HG03095 (cell line): Measurements from ENCODE around the gene BPIFB2.
"Not testable (repeated sequence)": the region's sequence is repeated elsewhere in the genome, so short reads cannot be mapped to it uniquely, and the experiment has no call there.

Experiments used
- ATAC-seq: cut with Tn5 transposase; IDR thresholded peaks from one replicate; pipeline ENCODE4 v1.9.1; 2021; ENCODE audit warnings: moderate library complexity; ENCODE audit not compliant: unreplicated experiment

Gene BPIFB2

DNA sequence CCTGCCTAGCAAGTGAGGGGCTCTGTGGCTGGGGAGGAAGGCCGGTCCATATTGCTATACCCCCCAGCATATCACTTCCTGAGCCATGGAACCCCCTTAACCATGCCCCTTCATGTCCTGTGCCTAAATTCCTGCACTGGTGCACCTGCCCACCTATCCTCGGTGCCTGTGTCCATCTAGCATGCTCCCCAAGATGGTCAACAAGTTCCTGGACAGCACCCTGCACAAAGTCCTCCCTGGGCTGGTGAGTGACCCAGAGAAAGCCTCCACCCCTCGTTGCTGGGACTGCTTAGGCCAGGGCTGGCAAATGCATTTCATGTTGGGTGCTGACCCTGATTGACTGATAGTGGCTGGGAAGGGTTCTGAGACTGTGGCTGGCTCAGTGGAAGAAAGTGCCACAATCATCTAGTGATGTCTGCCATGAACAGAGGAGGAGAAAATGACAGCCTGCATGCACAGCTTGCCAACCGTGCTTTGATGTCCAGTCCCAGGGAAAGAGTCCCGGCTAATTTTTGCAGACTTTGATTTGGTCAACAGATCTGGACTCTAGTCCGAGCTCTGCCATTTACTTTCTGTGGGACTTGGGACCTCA is 27.5 kb downstream of the BPIFB2 start:
- ATAC-seq = no peak

DNA sequence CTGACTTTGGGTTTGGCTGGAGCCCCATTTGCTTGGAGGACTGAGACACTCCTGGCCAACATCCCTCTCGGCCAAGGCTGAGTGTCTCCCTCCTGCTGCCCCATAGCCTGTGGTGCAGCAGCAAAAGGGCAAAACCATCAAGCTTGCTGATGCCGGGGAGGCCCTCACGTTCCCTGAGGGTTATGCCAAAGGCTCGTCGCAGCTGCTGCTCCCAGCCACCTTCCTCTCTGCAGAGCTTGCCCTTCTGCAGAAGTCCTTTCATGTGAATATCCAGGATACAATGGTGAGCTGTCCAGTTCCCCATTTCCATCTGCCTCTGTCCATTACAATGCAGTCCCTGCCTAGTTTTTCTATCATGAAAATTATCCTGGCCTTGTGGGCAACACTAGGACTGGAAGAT is 30.0 kb downstream of the BPIFB2 start:
- no peak for ATAC-seq

DNA sequence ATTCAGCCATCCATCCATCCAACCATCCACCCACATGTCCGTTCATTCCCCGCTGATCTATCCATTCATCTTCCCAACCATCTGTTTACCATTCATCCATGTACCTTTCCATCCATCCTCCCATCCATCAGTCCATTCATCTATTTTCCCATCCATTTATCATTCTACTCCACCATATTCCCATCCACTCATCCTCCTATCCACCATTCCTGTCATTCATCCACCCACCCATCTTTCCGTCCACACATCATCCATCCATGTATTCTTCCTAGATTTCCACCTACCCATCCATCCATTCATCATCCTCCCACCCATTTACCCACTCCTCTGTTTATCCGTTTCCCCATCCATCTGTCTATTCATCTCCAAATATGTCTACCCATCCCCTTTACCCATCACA is 30.7 kb downstream of the BPIFB2 start:
- ATAC-seq = no peak

DNA sequence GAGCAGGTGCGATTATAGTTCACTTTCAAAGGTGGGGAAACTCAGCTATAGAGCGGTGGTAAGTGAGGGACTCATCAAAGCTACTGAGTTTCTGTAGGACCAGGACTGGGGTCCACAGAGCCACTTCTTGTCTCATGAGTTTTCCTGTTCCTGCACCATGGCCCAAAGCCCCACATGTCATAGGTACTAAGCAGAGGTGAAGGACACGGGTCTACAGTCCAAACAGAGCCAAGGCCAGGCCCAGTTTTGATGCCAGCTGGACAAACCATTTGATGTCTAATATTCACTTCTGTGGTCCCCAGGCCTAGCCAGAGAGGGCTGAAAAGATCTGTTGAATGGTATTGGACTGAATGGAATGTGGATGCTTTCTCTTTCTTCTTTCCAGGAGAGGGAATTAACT is 34.9 kb downstream of the BPIFB2 start:
- ATAC-seq = no peak

DNA sequence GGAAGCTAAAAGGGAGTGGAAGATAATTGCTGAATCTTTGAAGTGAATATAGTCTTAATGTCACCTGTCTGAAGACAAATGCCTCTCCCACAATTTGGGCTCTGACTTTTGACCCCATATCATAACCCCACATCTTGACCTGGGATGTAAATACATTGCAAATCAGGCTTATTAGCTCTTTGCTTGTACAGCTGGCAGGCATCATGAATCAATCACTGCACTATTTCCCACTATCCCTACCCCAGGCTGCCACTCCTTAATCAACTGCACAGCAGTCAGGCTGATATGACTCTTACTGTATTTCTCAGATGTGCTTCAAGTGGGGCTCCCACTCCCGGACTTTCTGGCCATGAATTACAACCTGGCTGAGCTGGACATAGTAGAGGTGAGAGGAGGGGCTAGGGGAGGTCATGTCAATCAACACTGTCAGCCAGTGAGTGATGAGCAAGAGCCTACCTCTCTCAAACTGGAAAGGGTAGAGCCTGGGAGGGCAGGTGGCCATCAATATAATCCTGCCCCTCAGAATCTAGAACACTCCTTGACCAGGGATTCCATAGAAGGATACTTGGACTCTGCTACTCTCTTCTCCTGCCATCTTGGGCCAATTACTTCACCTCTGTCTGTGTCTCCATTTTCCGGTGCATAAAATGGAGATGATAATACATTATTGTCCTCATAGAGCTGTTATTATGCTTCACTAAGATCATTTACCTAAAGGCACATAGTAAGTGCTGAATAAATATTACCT is 35.7 kb downstream of the BPIFB2 start:
- ATAC-seq = no peak

DNA sequence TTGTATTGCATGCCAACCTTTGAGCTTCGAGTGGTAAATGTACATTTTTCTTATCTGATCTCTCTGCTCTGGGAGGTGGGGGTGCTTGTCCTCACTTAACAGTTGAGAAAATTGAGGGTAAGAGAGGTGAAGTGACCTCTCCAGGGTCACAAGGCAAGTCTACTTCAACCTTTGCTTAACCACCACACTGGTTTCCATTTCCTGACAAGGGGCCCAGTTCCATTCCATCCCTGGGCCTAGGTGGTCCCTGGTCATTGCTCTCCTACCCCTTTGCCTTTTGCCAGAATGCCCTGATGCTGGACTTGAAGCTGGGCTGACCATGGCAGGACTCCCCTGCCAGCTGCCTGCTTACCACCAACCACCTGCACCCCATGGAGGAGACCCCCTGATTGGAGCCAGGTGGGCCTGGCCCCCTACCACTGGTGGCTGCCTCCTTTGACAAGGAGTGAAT is 36.3 kb downstream of the BPIFB2 start:
- no peak for ATAC-seq

DNA sequence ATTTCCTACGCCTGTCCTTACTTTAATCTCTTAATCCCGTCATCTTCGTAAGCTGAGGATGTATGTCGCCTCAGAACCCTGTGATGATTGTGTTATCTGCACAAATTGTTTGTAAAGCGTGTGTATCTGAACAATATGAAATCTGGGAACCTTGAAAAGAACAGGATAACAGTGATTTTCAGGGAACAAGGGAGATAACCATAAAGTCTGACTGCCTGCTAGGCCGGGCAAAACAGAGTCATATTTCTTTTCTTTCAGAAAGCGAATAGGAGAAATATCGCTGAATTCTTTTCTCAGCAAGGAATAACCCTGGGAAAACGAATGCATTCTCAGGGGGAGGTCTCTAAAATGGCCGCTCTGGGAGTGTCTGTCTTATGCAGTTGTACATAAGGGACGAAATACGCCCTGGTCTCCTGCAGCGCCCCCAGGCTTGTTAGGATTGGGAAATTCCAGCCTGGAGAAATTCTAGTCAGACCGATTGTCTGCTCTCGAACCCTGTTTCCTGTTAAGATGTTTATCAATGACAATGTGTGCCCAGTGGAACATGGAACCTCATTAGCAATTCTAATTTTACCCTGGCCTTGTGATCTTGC is 37.7 kb downstream of the BPIFB2 start:
- ATAC-seq = not testable (repeated sequence)

DNA sequence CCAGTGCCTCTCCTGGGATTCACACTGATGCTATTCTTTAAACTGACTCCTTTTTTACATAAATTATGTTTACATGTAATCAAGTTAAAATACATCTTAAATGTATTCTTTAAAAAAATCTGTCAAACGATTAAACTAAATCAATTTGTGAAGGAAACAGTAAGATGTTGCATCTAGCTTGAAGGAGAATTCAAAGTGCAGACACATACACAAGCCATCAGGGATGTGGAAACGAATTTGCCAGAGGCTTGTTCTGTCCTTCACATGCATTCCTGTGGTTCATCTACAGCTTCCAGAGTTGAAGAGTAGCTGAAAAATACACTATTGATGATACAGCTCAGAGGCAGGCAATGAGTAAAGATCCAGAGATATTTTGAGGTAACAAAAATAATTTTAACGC is 38.9 kb downstream of the BPIFB2 start:
- no peak for ATAC-seq

DNA sequence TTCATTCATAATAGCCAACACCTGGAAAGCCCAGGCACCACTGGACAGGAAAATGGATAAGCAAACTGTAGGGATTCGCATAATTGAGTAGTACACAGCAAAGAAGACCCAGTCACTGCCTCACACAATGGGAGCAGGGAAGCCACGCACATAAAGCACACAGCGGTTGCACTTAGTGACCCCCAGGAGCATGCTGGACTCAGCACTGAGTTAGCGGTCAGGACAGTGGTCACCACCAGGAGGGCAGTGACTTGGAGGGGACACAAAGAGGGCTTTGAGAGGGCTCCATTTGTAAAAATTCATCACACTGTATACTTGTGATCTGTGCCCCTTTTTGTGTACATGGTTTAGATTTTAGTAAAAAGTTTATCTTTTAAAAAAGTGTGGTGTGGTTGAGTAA is 43.8 kb downstream of the BPIFB2 start:
- no peak for ATAC-seq

DNA sequence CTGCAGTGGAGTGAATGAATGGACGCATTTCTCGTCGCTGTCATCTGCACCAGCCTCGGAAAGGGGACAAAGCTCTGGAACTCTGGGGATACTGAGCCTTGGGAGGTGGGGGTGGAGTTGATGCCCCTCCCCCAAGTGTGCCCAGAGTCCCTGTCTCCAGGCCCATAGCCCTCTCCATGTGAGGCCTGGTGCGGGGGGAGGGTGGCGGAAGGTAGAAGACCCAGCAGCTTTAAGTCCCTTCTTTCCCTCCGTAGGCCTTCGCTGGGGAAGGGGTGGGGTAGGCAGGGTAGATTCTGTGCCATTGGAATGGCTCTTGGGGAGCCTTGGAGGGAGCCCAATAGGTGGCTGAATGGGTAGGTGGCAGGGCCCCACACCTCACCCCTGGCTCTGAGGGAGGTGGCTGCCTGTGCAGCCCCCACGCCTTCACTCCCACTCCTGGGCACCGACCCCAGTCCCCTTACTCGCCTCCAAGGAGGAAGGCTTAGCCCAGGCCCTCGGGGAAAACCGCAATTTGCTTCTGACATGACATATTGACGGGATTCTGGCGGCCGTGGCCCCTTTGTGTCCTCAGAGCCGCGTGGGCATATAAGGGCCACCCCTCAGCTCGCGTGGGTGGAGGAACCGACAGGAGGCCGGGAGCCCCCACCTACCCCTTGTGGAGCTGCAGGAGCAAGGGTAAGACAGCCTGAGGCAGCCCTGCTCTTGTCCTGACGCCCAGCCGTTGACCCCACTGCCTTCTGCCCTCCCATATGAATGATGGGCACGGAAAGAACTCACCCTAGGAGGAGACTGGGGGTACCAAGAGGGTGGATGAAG is 46.0 kb downstream of the BPIFB2 start, which contains the start of gene BPIFB3:
Gene BPIFB3, plus strand, starts transcription at position 613 of the 816 bp plus-strand sequence. CDS start 1,533 bp downstream, outside the sequence.
- no peak for ATAC-seq

DNA sequence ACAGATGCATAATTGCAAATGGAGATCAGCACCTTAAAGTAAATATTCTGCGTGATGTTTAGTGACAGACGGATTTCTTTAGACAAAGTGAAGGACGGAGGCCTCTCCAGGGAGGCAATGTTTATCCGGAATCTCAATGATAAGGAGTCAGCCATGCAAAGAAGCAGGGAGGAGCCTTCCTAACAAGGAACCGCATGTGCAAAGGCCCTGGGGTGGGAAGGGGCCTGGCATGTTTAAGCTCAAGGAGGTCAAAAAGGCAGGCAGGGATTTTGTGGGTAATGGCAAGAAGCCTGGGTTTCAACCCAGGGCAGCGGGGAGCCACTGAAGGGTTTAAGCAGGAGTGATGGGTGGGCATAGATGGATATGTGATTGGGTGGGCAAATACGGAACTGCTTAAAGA is 46.9 kb downstream of the BPIFB2 start:
- no peak for ATAC-seq

DNA sequence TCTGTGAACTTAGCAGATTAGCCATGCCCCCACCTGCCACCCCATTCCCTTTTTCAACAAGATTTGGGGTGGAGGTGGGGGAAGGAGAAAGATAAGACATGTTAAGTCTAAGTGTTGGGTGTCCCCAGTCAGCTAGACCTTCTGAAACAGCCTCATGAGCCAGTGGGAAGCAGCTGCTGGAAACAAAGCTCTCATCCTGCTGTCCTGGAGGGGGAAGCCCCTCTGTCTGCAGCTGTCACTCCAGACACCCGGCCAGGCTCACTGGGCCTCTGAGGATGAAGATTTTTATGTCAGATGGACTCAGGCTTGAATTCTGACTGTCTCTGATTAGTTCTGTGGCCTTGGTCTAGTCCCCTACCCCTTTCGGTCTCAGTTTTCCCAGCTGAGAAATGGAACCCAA is 47.3 kb downstream of the BPIFB2 start:
- ATAC-seq = no peak

DNA sequence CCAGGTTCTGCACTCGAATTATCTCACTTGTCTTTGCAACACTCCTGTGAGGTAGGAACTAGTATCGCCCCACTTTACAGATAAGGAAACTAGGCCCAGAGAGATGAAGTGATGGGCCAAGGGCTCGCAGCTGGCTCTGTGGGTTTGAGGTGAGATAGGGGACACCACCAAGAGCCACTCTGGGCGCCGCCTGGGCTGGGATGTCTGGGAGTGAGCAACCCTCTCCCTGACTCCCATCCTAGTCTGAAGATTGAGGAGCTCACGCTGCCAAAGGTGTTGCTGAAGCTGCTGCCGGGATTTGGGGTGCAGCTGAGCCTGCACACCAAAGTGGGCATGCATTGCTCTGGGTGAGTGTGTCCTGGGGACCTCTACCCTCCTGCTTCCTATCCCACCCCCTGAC is 51.6 kb downstream of the BPIFB2 start:
- ATAC-seq = no peak

DNA sequence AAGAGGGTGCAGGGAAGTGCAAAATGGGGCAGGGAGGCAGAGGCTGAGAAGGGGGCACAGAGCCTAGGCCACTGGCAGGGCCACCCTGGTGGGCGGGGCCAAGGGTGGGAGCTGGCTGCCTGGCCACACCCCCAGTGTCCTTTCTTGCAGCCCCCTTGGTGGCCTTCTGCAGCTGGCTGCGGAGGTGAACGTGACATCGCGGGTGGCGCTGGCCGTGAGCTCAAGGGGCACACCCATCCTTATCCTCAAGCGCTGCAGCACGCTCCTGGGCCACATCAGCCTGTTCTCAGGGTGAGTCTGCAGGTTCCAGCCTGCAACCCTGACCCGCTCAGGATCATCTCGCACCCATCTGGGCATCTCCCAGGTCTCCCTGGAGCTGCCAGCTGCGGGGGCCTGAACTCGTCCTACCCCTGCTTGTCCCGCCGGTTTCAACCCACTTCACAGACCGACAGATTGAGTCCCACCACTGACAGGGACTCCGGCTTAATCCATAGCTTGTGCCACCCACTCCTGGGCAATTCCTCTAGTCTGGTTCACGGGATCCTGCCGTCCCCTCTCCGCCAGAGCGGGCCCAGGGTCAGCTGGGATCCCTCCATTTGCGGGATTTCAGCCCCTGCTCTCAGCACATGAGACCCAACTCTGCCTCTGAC is 52.4 kb downstream of the BPIFB2 start:
- no peak for ATAC-seq

DNA sequence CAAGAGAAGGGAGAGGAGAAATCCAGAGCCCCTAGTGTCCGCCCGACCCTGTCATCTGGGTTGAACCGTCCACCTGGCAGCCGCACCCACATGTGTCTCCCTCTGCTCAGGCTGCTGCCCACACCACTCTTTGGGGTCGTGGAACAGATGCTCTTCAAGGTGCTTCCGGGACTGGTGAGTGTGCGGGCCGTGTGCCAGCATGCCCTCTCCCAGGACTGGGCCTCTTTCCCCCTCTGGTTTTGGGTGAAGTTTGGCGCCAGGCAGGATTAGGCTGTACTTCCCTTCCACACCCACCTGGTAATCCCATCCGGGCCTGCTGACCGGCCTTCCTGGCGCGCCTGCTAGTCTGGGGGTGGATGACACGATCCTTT is 54.1 kb downstream of the BPIFB2 start:
- no peak for ATAC-seq

DNA sequence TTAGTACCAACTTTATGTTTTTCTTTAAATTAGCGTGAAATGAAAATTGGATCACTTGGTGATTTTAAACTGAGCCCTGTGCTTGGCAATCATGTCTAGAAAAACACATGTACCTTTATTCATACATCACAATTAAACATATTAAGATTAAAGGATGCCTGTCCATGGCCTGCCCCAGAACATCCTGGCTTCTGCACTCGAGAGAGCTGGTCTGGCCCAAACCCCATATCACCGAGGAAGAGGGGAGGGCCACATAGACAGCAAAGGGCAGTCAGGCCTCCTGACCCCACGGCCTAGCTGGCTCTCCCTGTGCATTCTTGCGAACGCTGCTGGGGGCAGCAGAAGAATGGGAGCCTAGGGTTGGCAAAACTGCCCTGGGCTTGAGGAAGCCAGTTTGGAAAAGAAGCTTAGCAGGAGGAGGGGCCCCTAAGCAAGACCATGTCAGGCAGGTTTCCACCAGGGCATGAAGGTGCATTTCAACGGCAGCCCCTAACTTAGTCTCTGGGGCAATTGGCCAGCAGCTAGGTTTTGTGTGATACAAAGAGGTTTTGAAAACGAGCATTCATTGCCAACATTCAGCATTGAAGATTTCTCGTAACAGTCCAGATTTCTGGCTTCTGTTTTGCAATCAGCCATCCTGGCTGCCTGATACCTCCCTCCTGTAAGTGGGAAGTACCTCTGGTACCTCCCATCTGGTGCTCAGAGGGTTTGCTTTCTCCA is 54.8 kb downstream of the BPIFB2 start:
- ATAC-seq = no peak

DNA sequence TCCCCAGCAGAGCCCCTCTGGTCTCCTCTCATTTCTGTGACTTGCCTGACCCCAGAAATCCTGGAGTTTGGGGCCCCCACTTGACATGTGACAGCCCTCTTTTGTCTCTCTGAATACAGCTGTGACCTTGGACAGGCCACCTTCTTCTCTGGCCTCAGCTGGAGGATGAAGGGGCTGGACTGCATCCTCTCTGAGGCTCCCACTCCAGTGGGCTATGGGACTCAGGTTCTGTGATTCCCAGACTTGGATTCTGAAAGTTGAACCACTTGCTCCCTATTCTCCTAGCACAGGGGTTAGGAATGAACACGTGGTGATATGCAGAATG is 55.3 kb downstream of the BPIFB2 start:
- no peak for ATAC-seq

DNA sequence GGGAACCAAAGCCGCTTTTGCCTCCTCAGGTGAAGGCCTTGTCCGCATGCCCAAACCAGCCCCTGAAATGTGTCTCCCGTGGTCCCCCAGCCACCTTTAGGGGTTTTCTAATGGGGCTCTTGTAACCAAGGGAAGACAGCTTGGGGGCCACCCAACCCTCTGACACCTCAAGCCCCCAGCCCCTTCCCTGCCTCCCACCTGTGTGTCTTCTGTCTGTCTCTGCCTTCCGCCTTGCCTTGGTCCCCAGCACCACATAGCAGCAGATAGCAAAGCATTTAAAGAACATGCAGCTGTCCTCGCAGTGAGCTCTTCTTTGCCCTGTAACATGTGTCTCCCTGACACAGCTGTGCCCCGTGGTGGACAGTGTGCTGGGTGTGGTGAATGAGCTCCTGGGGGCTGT is 55.8 kb downstream of the BPIFB2 start:
- no peak for ATAC-seq

DNA sequence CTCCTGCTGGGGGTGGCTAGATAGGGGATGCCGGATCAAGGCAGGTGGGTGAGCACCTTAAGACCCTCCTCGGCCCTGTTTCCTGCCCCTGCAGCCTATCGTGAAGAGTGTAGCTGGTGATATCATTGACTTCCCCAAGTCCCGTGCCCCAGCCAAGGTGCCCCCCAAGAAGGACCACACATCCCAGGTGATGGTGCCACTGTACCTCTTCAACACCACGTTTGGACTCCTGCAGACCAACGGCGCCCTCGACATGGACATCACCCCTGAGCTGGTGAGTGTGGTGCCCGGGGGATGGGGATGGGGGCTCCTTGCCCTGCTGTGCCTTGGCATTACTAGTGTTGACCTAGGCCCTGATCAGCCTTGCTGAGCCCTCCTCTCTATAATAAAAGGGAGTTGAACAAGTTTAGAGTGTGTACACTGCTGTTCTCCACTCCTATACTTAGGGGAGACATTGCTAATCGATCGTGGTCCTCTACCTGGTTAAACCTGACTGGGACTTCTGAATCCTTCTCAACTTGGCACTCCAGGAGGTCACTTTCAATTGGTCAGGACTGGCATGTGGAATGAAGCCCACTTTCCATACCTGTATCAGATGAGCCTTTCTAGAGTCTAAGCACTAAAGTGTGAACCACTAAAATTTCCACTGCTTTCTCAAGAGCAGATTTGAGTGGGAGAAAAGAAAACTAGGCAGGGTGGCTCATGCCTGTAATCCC is 57.2 kb downstream of the BPIFB2 start:
- ATAC-seq = no peak

DNA sequence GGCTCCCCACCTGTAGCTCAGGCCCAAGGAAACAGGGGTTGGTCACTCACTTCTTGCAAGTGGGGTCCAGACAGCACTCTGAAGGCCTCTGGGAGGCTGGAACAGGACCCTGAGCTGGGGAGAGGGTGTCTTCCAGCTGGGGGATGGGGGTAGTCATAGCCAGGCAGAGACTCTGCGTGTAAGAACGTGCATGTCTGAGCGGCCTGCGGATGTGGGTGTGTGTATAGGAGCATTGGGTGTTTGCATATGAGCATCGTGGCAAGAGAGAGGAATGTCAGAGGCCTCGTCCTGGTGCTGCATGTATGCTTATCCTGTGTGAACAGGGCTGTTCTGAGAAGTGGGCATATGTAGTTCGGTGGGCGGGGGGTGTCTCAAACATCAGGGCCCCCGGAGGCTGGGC is 58.3 kb downstream of the BPIFB2 start:
- ATAC-seq = no peak
